Osteoblast (primary cell): Measurements from ENCODE around the gene AFF1. TPM values are rescaled to one million over a fixed set of nuclear protein-coding genes. Genes with fewer than 3 reads are reported as not detected.
"Not testable (repeated sequence)": the region's sequence is repeated elsewhere in the genome, so short reads cannot be mapped to it uniquely, and the experiment has no call there.

Experiments used
- DNase-seq: peaks from one replicate; pipeline ENCODE4 v3.0.0; 2011; ENCODE audit warnings: low spot score, mixed read lengths; ENCODE audit not compliant: insufficient read length; ENCODE audit errors: missing footprints
- H2AFZ ChIP-seq: 2 replicates; pipeline ENCODE4 v1.6.0; 2011; ENCODE audit warnings: mild to moderate bottlenecking, low read length
- H3K27ac ChIP-seq: 2 replicates; pipeline ENCODE4 v1.5.1; 2011; ENCODE audit warnings: mild to moderate bottlenecking, low read depth, low read length, moderate library complexity
- H3K27me3 ChIP-seq: 2 replicates; pipeline ENCODE4 v1.6.0; 2012; ENCODE audit warnings: mild to moderate bottlenecking, control low read depth, inconsistent platforms, low read length, moderate library complexity; ENCODE audit not compliant: insufficient read depth
- H3K36me3 ChIP-seq: 2 replicates; pipeline ENCODE4 v1.5.1; 2011; ENCODE audit warnings: mild to moderate bottlenecking, low read length, control low read depth, moderate library complexity; ENCODE audit not compliant: insufficient read depth
- H3K4me1 ChIP-seq: 2 replicates; pipeline ENCODE4 v1.5.1; 2011; ENCODE audit warnings: mild to moderate bottlenecking, low read length, control low read depth, moderate library complexity; ENCODE audit not compliant: insufficient read depth
- H3K4me2 ChIP-seq: 2 replicates; pipeline ENCODE4 v1.6.0; 2011; ENCODE audit warnings: mild to moderate bottlenecking, low read length; ENCODE audit not compliant: insufficient read depth
- H3K4me3 ChIP-seq: fragments of 200-600 bp; sonication (generic); 3 replicates; pipeline ENCODE4 v1.5.1; 2012; ENCODE audit warnings: mild to moderate bottlenecking, low read length, inconsistent platforms; ENCODE audit not compliant: insufficient read depth
- H3K79me2 ChIP-seq: 2 replicates; pipeline ENCODE4 v1.6.0; 2012; ENCODE audit warnings: mild to moderate bottlenecking, low read length, control low read depth, inconsistent platforms; ENCODE audit not compliant: insufficient read depth
- H3K9me3 ChIP-seq: 2 replicates; pipeline ENCODE4 v1.5.1; 2011; ENCODE audit warnings: low read depth, low read length, control low read depth
- H4K20me1 ChIP-seq: 2 replicates; pipeline ENCODE4 v1.6.0; 2012; ENCODE audit warnings: mild to moderate bottlenecking, low read length, control low read depth; ENCODE audit not compliant: insufficient read depth
- total RNA-seq: library from RNA; depleted of rRNA; stranded (reverse); fragments of >200 nt; gene quantifications from 2 replicates; pipeline ENCODE4 v1.2.3, GENCODE V29; 2012
- TF ChIP-seq, protein P1 (sequence below): IDR thresholded peaks from 2 replicates; pipeline ENCODE4 v1.5.1; 2011; ENCODE audit warnings: mild to moderate bottlenecking, low read depth, low read length, moderate library complexity; ENCODE audit errors: extremely low read depth

Gene AFF1
- total RNA-seq, 1 donor, result 19.5 TPM

DNA sequence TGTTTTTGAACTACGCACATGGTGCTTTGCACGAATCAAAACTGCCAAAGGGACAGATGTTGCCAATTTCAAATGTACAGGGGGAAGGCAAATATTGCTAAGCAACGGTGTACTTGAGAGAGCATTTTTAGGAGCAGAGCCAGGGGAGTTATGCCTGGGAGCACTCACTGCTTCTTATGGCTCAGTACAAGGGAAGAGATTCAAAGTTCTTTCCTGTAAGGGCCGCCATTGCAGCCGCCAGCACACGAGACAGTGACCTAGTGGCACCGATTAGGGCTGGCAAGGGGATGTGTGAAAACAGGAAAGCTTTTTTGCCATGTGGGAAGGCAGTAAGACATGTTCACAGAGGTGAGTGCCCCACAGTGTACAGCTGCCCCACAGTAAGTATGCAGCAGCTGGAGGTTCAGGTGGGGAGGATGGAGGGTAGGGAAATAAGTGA is 133.8 kb downstream of the AFF1 start:
- DNase-seq, result no peak
- TF ChIP-seq, protein P1, sequence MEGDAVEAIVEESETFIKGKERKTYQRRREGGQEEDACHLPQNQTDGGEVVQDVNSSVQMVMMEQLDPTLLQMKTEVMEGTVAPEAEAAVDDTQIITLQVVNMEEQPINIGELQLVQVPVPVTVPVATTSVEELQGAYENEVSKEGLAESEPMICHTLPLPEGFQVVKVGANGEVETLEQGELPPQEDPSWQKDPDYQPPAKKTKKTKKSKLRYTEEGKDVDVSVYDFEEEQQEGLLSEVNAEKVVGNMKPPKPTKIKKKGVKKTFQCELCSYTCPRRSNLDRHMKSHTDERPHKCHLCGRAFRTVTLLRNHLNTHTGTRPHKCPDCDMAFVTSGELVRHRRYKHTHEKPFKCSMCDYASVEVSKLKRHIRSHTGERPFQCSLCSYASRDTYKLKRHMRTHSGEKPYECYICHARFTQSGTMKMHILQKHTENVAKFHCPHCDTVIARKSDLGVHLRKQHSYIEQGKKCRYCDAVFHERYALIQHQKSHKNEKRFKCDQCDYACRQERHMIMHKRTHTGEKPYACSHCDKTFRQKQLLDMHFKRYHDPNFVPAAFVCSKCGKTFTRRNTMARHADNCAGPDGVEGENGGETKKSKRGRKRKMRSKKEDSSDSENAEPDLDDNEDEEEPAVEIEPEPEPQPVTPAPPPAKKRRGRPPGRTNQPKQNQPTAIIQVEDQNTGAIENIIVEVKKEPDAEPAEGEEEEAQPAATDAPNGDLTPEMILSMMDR, result no peak
- peaks cover 22% of the 10 kb centered on the region for H3K79me2 ChIP-seq

DNA sequence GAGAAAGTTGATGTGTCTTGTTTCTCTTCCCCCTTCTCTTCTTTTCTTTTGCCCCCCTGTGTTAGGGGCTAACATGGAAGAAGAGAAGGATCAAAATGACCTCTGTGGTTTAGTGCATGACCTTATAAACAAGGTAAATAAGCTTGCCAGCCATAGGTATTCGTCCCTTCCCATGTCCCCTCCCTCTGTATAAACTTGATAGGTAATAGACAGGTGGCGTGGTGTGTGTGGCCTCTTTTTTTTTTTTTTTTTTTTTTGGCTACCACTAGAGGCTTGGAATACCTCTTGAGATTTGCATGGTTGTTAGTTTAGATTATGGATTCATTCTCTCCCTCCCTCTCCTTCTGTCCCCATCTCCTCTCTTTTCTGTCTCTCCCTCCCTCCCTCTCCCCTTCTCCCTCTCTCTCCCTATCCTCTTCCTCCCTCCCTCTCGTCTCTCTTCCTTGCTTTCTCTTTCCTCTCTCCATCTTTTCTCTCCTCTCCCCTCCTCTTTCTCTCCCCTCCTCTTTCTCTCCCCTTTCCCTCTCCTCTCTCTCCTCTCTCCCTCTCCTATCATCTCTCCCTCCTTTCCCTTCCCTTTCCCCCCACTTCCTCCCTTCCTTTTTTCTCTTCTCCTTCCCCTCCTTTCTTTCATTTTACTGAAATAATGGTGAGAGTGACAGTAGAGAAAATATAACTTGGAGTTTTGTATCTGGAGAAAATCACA is 134.4 kb downstream of the AFF1 start:
- H3K4me3 ChIP-seq, result no peak overlapping the region
- H3K4me1 ChIP-seq, result peaks cover 10% of the 10 kb centered on the region
- H2AFZ ChIP-seq, result no peak overlapping the region
- no peak overlapping the region for H3K27ac ChIP-seq
- no peak for DNase-seq
- H3K27me3 ChIP-seq, result no peaks in the 10 kb centered on the region
- no peak overlapping the region for H3K4me2 ChIP-seq
- TF ChIP-seq, protein P1, result no peak
- H3K9me3 ChIP-seq, result no peaks in the 10 kb centered on the region
- H3K36me3 ChIP-seq, result no peaks in the 10 kb centered on the region
- H3K79me2 ChIP-seq, result peaks cover 23% of the 10 kb centered on the region
- peaks cover 46% of the 10 kb centered on the region for H4K20me1 ChIP-seq

More for the DNA sequence above, 133.8 kb downstream of the AFF1 start:
- no peaks in the 10 kb centered on the region for H3K27me3 ChIP-seq
- H3K27ac ChIP-seq, result no peak overlapping the region
- no peaks in the 10 kb centered on the region for H3K9me3 ChIP-seq
- no peaks in the 10 kb centered on the region for H3K36me3 ChIP-seq
- H3K4me2 ChIP-seq, result no peak overlapping the region
- no peak overlapping the region for H2AFZ ChIP-seq
- H3K4me1 ChIP-seq, result peaks cover 7% of the 10 kb centered on the region
- peaks cover 46% of the 10 kb centered on the region for H4K20me1 ChIP-seq
- no peak overlapping the region for H3K4me3 ChIP-seq

DNA sequence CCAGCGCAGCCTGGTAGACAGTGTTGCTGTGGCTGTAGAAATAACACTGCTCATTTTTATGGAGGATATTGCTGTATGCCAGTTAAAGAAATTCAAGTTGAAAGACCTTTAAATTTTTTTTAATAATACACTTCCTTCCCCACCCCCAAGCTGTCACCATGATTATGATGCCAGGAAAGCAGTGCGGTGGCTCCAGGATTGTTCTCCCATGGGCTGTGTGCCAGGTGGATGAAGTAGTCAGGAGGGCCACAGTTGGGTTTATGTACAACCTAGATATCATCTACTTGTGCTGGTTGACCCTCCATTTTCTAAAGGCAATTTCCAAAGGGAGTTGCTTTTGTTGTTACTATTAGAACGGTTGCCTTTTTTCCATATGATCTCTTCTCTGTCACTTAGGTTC is 136.6 kb downstream of the AFF1 start:
- H3K4me1 ChIP-seq, result peaks cover 10% of the 10 kb centered on the region
- no peak overlapping the region for H2AFZ ChIP-seq
- H3K4me2 ChIP-seq, result no peak overlapping the region
- peaks cover 30% of the 10 kb centered on the region for H4K20me1 ChIP-seq
- H3K36me3 ChIP-seq, result no peaks in the 10 kb centered on the region
- H3K27ac ChIP-seq, result no peak overlapping the region
- TF ChIP-seq, protein P1, result no peak
- DNase-seq, result no peak
- no peak overlapping the region for H3K4me3 ChIP-seq
- H3K27me3 ChIP-seq, result no peaks in the 10 kb centered on the region
- H3K79me2 ChIP-seq, result peaks cover 28% of the 10 kb centered on the region
- H3K9me3 ChIP-seq, result no peaks in the 10 kb centered on the region

DNA sequence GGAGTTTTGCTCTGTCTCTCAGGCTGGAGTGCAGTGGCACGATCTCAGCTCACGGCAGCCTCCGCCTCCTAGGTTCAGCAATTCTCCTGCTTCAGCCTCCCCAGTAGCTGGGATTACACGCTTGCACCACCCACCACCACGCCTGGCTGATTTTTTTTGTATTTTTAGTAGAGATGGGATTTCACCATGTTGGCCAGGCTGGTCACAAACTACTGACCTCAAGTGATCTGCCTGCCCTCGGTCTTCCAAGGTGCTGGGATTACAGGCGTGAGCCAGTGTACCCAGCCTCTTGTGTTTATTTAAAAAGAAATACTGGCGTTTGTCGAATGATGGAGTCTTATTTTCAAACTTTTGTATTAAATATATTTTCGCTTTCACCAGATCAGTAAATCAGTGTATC is 137.7 kb downstream of the AFF1 start:
- H3K27ac ChIP-seq, H3K4me2 ChIP-seq, H2AFZ ChIP-seq, DNase-seq, H3K4me3 ChIP-seq, H3K27me3 ChIP-seq, H3K9me3 ChIP-seq, H3K36me3 ChIP-seq, H3K4me1 ChIP-seq: not testable (repeated sequence)
- peaks cover 36% of the 10 kb centered on the region for H3K79me2 ChIP-seq
- H4K20me1 ChIP-seq, result peaks cover 19% of the 10 kb centered on the region
